ENCODE data around the gene MYH14. TPM values are rescaled to one million over a fixed set of nuclear protein-coding genes. Genes with fewer than 3 reads are reported as not detected.
A peak's percentile ranks its signal among the peaks of the same experiment; 100 is the strongest.

The MYH14 gene
- total and polyA plus RNA-seq, 10 of the 15 experiments (the other 5 are each of a cell fraction or from before 2014, with no cell fraction given): 0.06 to 0.69 (median 0.15) TPM; not detected in 4

- intact Hi-C loops (cut with micrococcal nuclease; ENCODE audit: unreplicated experiment) (no loop called here), in situ Hi-C loops (cut with MboI) (no loop called here)
- peaks cover 11 to 12% of the 10 kb centered on the region in 2 experiments for H3K27me3 ChIP-seq (replicated peaks in 1 of 2; ENCODE audit: control insufficient read depth in 2 of 2, insufficient read depth in 2 of 2, low read length in 1 of 2)
- no peak overlapping the region for H3K4me2 ChIP-seq (ENCODE audit: control insufficient read depth, insufficient read depth)
- ATAC-seq: no peak
- POLR2A ChIA-PET: interaction anchor here (0.7 to 1.2 kb wide), 3 partner anchors 9 to 506 kb away, joined by 3 to 6 read pairs (median 4); partner anchors contain the start of gene KCNC3
- no peaks in the 10 kb centered on the region for H3K9me3 ChIP-seq (replicated peaks; ENCODE audit: control insufficient read depth, insufficient read depth, low read length)
- H4K20me1 ChIP-seq (ENCODE audit: control insufficient read depth, insufficient read depth): no peaks in the 10 kb centered on the region
- H3K27ac ChIP-seq (ENCODE audit: control insufficient read depth, insufficient read depth): no peak overlapping the region
- BruUV-seq (replicated peaks): no TSS peak
- CTCF ChIA-PET: interaction anchor here (1.2 to 1.4 kb wide), 3 partner anchors 14 to 179 kb away, joined by 3 to 5 read pairs (median 4); no protein-coding TSS in a partner anchor
- no peaks in the 10 kb centered on the region for H3K36me3 ChIP-seq (ENCODE audit: control insufficient read depth in 2 of 2, insufficient read depth in 2 of 2, low read length in 1 of 2)
- no peak overlapping the region for H3K9ac ChIP-seq (ENCODE audit: control insufficient read depth, insufficient read depth, low read length)
- DNase-seq (ENCODE audit: low read depth, low spot score): no peak
- 0% methylated on average over 8 of the region's 40 CpGs for WGBS (ENCODE audit: insufficient coverage, insufficient replicate concordance, low lambda C conversion rate, missing lambda C conversion rate)
- H3K4me3 ChIP-seq: no peak overlapping the region
- SMC1A ChIA-PET (ENCODE audit: uncharacterized antibody, unreplicated experiment): interaction anchor here (0.7 kb wide), 1 partner anchor 61 kb away, joined by 3 read pairs; no protein-coding TSS in a partner anchor
- RAD21 ChIA-PET (ENCODE audit: unreplicated experiment): interaction anchor here (0.8 to 2.0 kb wide), 5 partner anchors 10 to 31 kb away, joined by 3 to 10 read pairs (median 5); partner anchors contain the start of gene KCNC3
- FAIRE-seq: no peak
- H3K4me1 ChIP-seq (ENCODE audit: control insufficient read depth, insufficient read depth, low read length): no peaks in the 10 kb centered on the region
- no peak for TF ChIP-seq SMAD1 (IDR thresholded peaks at IDR 0.05; ENCODE audit: low read depth, partially characterized antibody)
- no peak for TF ChIP-seq MEF2A (IDR thresholded peaks at IDR 0.05; ENCODE audit: insufficient read depth, low read depth, low read length)
- no peak for TF ChIP-seq FOXK2 (IDR thresholded peaks at IDR 0.05)
- TF ChIP-seq SUZ12 (IDR thresholded peaks at IDR 0.05; ENCODE audit: unreplicated experiment): peak; percentile 65
- TF ChIP-seq ZSCAN29 (IDR thresholded peaks at IDR 0.05): no peak
- no peak overlapping the region for H2AFZ ChIP-seq (ENCODE audit: control insufficient read depth, low read depth, low read length)
- no peaks in the 10 kb centered on the region for H3K79me2 ChIP-seq (ENCODE audit: control insufficient read depth, insufficient read depth, low read length)
These were observed 111.6 kb downstream of the MYH14 start for GRCh38 chr19:50314724-50315708.

Data from GM12878 (cell line).